GM23338 (cell line): ENCODE results near the gene ACO1. TPM values are rescaled to one million over a fixed set of nuclear protein-coding genes. Genes with fewer than 3 reads are reported as not detected.
A peak's percentile ranks its signal among the peaks of the same experiment; 100 is the strongest.

ENCODE experiments used
- ATAC-seq: fragments of 200-7000 bp; cut with Tn5 transposase; 3 replicates; pipeline ENCODE4 v1.9.1; 2020
- DNase-seq: peaks from one replicate; pipeline ENCODE4 v3.0.0-alpha.2; 2015; ENCODE audit warnings: low spot score
- H2AFZ ChIP-seq: fragments of 200-600 bp; sonication (generic); 2 replicates; pipeline ENCODE4 v1.8.0; 2016; ENCODE audit warnings: antibody characterized with exemption, mild to moderate bottlenecking, moderate library complexity
- H3F3A ChIP-seq: fragments of 200-600 bp; sonication (generic); replicated peaks from 2 replicates; pipeline ENCODE4 v1.8.0; 2017; ENCODE audit warnings: antibody characterized with exemption, mixed run types, low read depth
- H3K27ac ChIP-seq: fragments of 200-600 bp; sonication (generic); 2 replicates; pipeline ENCODE4 v1.6.1; 2016; ENCODE audit warnings: low read depth
- H3K27me3 ChIP-seq: fragments of 200-600 bp; sonication (generic); 2 replicates; pipeline ENCODE4 v1.8.0; 2016; ENCODE audit warnings: mild to moderate bottlenecking, mixed run types, moderate library complexity; ENCODE audit not compliant: insufficient read depth
- H3K36me3 ChIP-seq: fragments of 200-600 bp; sonication (generic); 2 replicates; pipeline ENCODE4 v1.8.0; 2016; ENCODE audit warnings: mild to moderate bottlenecking; ENCODE audit not compliant: insufficient read depth
- H3K4me1 ChIP-seq: fragments of 200-600 bp; sonication (generic); 2 replicates; pipeline ENCODE4 v1.8.0; 2016; ENCODE audit warnings: mild to moderate bottlenecking, moderate library complexity; ENCODE audit not compliant: insufficient read depth
- H3K4me2 ChIP-seq: fragments of 200-600 bp; sonication (generic); 2 replicates; pipeline ENCODE4 v1.7.1; 2017; ENCODE audit warnings: mixed run types
- H3K4me3 ChIP-seq: fragments of 200-600 bp; sonication (generic); 2 replicates; pipeline ENCODE4 v1.6.1; 2016; ENCODE audit warnings: mixed run types
- H3K79me2 ChIP-seq: fragments of 200-600 bp; sonication (generic); replicated peaks from 2 replicates; pipeline ENCODE4 v1.8.0; 2017; ENCODE audit warnings: mild to moderate bottlenecking; ENCODE audit not compliant: insufficient read depth
- H3K9me2 ChIP-seq: fragments of 200-600 bp; sonication (generic); 2 replicates; pipeline ENCODE4 v1.8.0; 2017; ENCODE audit not compliant: insufficient read depth
- H4K20me1 ChIP-seq: fragments of 200-600 bp; sonication (generic); replicated peaks from 2 replicates; pipeline ENCODE4 v1.8.0; 2017; ENCODE audit warnings: mild to moderate bottlenecking; ENCODE audit not compliant: insufficient read depth
- H3K27ac Mint-ChIP-seq: 2 replicates; pipeline ENCODE4 v1.8.0; 2020; ENCODE audit warnings: inconsistent platforms, mild to moderate bottlenecking, moderate library complexity, mixed read lengths
- H3K27me3 Mint-ChIP-seq: 3 replicates; pipeline ENCODE4 v1.8.0; 2022; ENCODE audit warnings: low read depth, mild to moderate bottlenecking, moderate library complexity, mixed read lengths, inconsistent platforms; ENCODE audit not compliant: insufficient read depth, poor library complexity
- H3K36me3 Mint-ChIP-seq: 3 replicates; pipeline ENCODE4 v1.8.0; 2021; ENCODE audit warnings: low read depth, mild to moderate bottlenecking, inconsistent platforms, moderate library complexity, mixed read lengths
- H3K4me1 Mint-ChIP-seq: 3 replicates; pipeline ENCODE4 v1.8.0; 2020; ENCODE audit warnings: mild to moderate bottlenecking, inconsistent platforms, mixed read lengths
- H3K4me3 Mint-ChIP-seq: 3 replicates; pipeline ENCODE4 v1.8.0; 2021; ENCODE audit warnings: moderate library complexity, mild to moderate bottlenecking, inconsistent platforms, mixed read lengths
- H3K9me3 Mint-ChIP-seq: 3 replicates; pipeline ENCODE4 v1.8.0; 2020; ENCODE audit warnings: moderate library complexity, mild to moderate bottlenecking, inconsistent platforms, mixed read lengths
- CTCF ChIP-seq, 2 experiments: fragments of 200-600 bp in 1 of 2; sonication (generic) in 1 of 2; conservative IDR thresholded peaks; 2 replicates each; pipeline versions ENCODE4 v1.5.1 to v1.6.1; 2016 to 2017; ENCODE audit warnings: antibody characterized with exemption in 2 of 2, low read depth in 2 of 2, mild to moderate bottlenecking in 2 of 2, moderate library complexity in 1 of 2
- ETS1 ChIP-seq: IDR thresholded peaks from 2 replicates; pipeline ENCODE4 v1.6.1; 2016; ENCODE audit warnings: antibody characterized with exemption
- EZH2 ChIP-seq: fragments of 200-600 bp; sonication (generic); IDR thresholded peaks from one replicate; pipeline ENCODE4 v1.8.0; 2017; ENCODE audit warnings: antibody characterized with exemption, mild to moderate bottlenecking, low read depth; ENCODE audit not compliant: unreplicated experiment
- JUNB ChIP-seq: IDR thresholded peaks from one replicate; pipeline ENCODE4 v1.6.1; 2016; ENCODE audit warnings: antibody characterized with exemption; ENCODE audit not compliant: unreplicated experiment
- NANOG ChIP-seq: IDR thresholded peaks from 2 replicates; pipeline ENCODE4 v1.6.1; 2016; ENCODE audit warnings: antibody characterized with exemption, borderline replicate concordance
- REST ChIP-seq: IDR thresholded peaks from one replicate; pipeline ENCODE4 v1.6.1; 2018; ENCODE audit warnings: antibody characterized with exemption; ENCODE audit not compliant: unreplicated experiment
- STAT1 ChIP-seq: IDR thresholded peaks from one replicate; pipeline ENCODE4 v1.6.1; 2016; ENCODE audit warnings: antibody characterized with exemption; ENCODE audit not compliant: unreplicated experiment
- ZNF331 ChIP-seq: fragments of 250-450 bp; sonication (Bioruptor Pico); IDR thresholded peaks from 2 replicates; pipeline ENCODE4 v1.5.0; 2020; ENCODE audit warnings: low read depth, mild to moderate bottlenecking, moderate library complexity
- polyA plus RNA-seq: library from polyadenylated mRNA; unstranded; fragments of >200 nt; fragmentation: Nextera tagmentation; extraction: Ambion mirVana; gene quantifications from 2 replicates; pipeline ENCODE4 v1.2.1, GENCODE V29; 2016
- total RNA-seq: library from RNA; depleted of rRNA; stranded (reverse); fragments of >200 nt; shearing (Covaris generic); gene quantifications from 2 replicates; pipeline ENCODE4 v1.2.3, GENCODE V29; 2014

The ACO1 gene
- total and polyA plus RNA-seq, 2 experiments from 2014 or later = 16.6 to 41.0 TPM

GRCh38 chr9:32371679-32372078 lies 12.8 kb upstream of the ACO1 start (continued):
- TF ChIP-seq ETS1 = no peak
- no peak for TF ChIP-seq JUNB
- TF ChIP-seq STAT1 = no peak
- TF ChIP-seq CTCF (conservative IDR thresholded peaks at IDR 0.05; ENCODE audit: low read depth in 2 of 2) = no peak
- TF ChIP-seq REST = no peak
- no peak for TF ChIP-seq EZH2

GRCh38 chr9:32376285-32376684 lies 8.2 kb upstream of the ACO1 start:
- peak overlapping the region; percentile 96 for H2AFZ ChIP-seq

More at GRCh38 chr9:32376285-32376684, 8.2 kb upstream of the ACO1 start:
- Mint-ChIP-seq H3K36me3 (no peaks in the 10 kb centered on the region), H3K27ac (no peak overlapping the region; the same call in 1 of the 2 replicates), H3K27me3 (peaks cover 1% of the 10 kb centered on the region), H3K4me1 (peaks cover 12% of the 10 kb centered on the region), H3K9me3 (peaks cover 5% of the 10 kb centered on the region; the same call in 1 of the 3 replicates), H3K4me3 (no peak overlapping the region)
- no peak overlapping the region for H3K4me2 ChIP-seq
- H3K27ac ChIP-seq = no peak overlapping the region
- no peak for ATAC-seq
- H3K4me3 ChIP-seq = no peak overlapping the region
- no peaks in the 10 kb centered on the region for H3K36me3 ChIP-seq
- no peaks in the 10 kb centered on the region for H4K20me1 ChIP-seq
- DNase-seq = peak; percentile 40
- no peaks in the 10 kb centered on the region for H3K79me2 ChIP-seq
- H3K9me2 ChIP-seq = peaks cover 7% of the 10 kb centered on the region; the same call in 1 of the 2 replicates
- no peaks in the 10 kb centered on the region for H3K4me1 ChIP-seq
- H3F3A ChIP-seq = no peaks in the 10 kb centered on the region
- no peaks in the 10 kb centered on the region for H3K27me3 ChIP-seq
- TF ChIP-seq STAT1 = no peak
- no peak for TF ChIP-seq NANOG
- no peak for TF ChIP-seq ETS1
- TF ChIP-seq ZNF331 (CRISPR knock-in tag) = no peak
